ENCODE measurements around the gene ACBD4.

- TF ChIP-seq EZH2phosphoT487 (IDR thresholded peaks at IDR 0.05; ENCODE audit: borderline replicate concordance), result no peak
- TF ChIP-seq, protein P1, sequence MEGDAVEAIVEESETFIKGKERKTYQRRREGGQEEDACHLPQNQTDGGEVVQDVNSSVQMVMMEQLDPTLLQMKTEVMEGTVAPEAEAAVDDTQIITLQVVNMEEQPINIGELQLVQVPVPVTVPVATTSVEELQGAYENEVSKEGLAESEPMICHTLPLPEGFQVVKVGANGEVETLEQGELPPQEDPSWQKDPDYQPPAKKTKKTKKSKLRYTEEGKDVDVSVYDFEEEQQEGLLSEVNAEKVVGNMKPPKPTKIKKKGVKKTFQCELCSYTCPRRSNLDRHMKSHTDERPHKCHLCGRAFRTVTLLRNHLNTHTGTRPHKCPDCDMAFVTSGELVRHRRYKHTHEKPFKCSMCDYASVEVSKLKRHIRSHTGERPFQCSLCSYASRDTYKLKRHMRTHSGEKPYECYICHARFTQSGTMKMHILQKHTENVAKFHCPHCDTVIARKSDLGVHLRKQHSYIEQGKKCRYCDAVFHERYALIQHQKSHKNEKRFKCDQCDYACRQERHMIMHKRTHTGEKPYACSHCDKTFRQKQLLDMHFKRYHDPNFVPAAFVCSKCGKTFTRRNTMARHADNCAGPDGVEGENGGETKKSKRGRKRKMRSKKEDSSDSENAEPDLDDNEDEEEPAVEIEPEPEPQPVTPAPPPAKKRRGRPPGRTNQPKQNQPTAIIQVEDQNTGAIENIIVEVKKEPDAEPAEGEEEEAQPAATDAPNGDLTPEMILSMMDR (conservative IDR thresholded peaks at IDR 0.05; ENCODE audit: low read length), result no peak
These were observed 19.0 kb upstream of the ACBD4 start for GRCh38 chr17:45116434-45117016.

Data from Loucy (cell line).